HCT116 (cell line): ENCODE results near the gene NANOG. TPM values are rescaled to one million over a fixed set of nuclear protein-coding genes. Genes with fewer than 3 reads are reported as not detected.
"Not testable (repeated sequence)": the region's sequence is repeated elsewhere in the genome, so short reads cannot be mapped to it uniquely, and the experiment has no call there.

Source experiments
- ATAC-seq: fragments of 200-7000 bp; cut with Tn5 transposase; 2 replicates; pipeline ENCODE4 v1.9.1; 2020; ENCODE audit warnings: mild to moderate bottlenecking, moderate library complexity
- BruUV-seq: library from RNA; stranded (reverse); fragments of 400-500 nt; replicated peaks from 2 replicates; lab custom pipeline; 2021; lab: Mats Ljungman, UMichigan
- CTCF ChIA-PET: fragments of 300-600 bp; sonication (Branson Sonifier 250); formaldehyde crosslinking; loops from one replicate; lab custom pipeline; 2021; ENCODE audit warnings: antibody characterized with exemption; lab: Charles Lee
- POLR2A ChIA-PET: fragments of 300-600, 350-600 bp; sonication (Branson Sonifier 250); formaldehyde crosslinking; loops from one replicate; lab custom pipeline; 2021; ENCODE audit warnings: antibody characterized with exemption; lab: Charles Lee
- RAD21 ChIA-PET, 2 experiments: fragments of 300-600 bp; sonication (Branson Sonifier 250); formaldehyde crosslinking; loops; one replicate each; lab custom pipeline; 2023; ENCODE audit warnings: low total read pairs in 2 of 2; ENCODE audit not compliant: uncharacterized antibody in 2 of 2, unreplicated experiment in 2 of 2, low non-redundant PET in 1 of 2; lab: Charles Lee
- DNase-seq: peaks from one replicate; pipeline ENCODE4 v3.0.0-alpha.2; 2010; ENCODE audit warnings: low read depth, low spot score
- H2AFZ ChIP-seq: fragments of 200-600 bp; shearing (Covaris generic), sonication (generic); 2 replicates; pipeline ENCODE4 v1.6.1; 2017; ENCODE audit warnings: low read depth, mixed run types, mixed read lengths, antibody characterized with exemption, low read length; ENCODE audit not compliant: poor library complexity, severe bottlenecking
- H3K27ac ChIP-seq: 2 replicates; pipeline ENCODE4 v1.5.1; 2012; ENCODE audit warnings: low read depth, low read length
- H3K27me3 ChIP-seq: fragments of 200-600 bp; sonication (generic); 2 replicates; pipeline ENCODE4 v1.6.1; 2016; ENCODE audit warnings: mixed run types, low read length, mixed read lengths; ENCODE audit not compliant: insufficient read depth
- H3K36me3 ChIP-seq, 2 experiments: fragments of 200-500 bp in 1 of 2; fragments of 200-600 bp in 1 of 2; sonication (Bioruptor generic) in 1 of 2; sonication (generic) in 1 of 2; 2 replicates each; pipeline versions ENCODE4 v1.5.1 to v1.6.1; 2014 to 2016; ENCODE audit warnings: low read length in 2 of 2, inconsistent platforms in 1 of 2, mixed read lengths in 1 of 2, mixed run types in 1 of 2; ENCODE audit not compliant: insufficient read depth in 2 of 2, control insufficient read depth in 1 of 2
- H3K4me1 ChIP-seq, 2 experiments: fragments of 200-600 bp in 1 of 2; sonication (generic) in 1 of 2; 2 replicates each; pipeline versions ENCODE4 v1.5.1 to v1.6.1; 2012 to 2017; ENCODE audit warnings: low read length in 2 of 2, inconsistent platforms in 1 of 2, mild to moderate bottlenecking in 1 of 2, mixed read lengths in 1 of 2, mixed run types in 1 of 2, moderate library complexity in 1 of 2; ENCODE audit not compliant: insufficient read depth in 2 of 2, control insufficient read depth in 1 of 2
- H3K4me2 ChIP-seq: fragments of 200-600 bp; sonication (generic); 2 replicates; pipeline ENCODE4 v1.6.1; 2017; ENCODE audit warnings: mixed run types, low read length, mixed read lengths
- H3K4me3 ChIP-seq, 2 experiments: fragments of 200-600 bp in 1 of 2; sonication (generic) in 1 of 2; replicated peaks in 1 of 2; 2 replicates each; pipeline ENCODE4 v1.5.1; 2011 to 2016; ENCODE audit warnings: low read length in 2 of 2, control low read depth in 1 of 2, low read depth in 1 of 2, mild to moderate bottlenecking in 1 of 2, mixed read lengths in 1 of 2, mixed run types in 1 of 2
- H3K79me2 ChIP-seq: fragments of 200-600 bp; sonication (generic); 2 replicates; pipeline ENCODE4 v1.6.1; 2017; ENCODE audit warnings: mild to moderate bottlenecking, mixed run types, low read length, moderate library complexity, mixed read lengths; ENCODE audit not compliant: insufficient read depth
- H3K9ac ChIP-seq: fragments of 200-600 bp; sonication (generic); 2 replicates; pipeline ENCODE4 v1.6.1; 2016; ENCODE audit warnings: low read length, mixed read lengths
- H3K9me2 ChIP-seq: fragments of 200-600 bp; sonication (generic), shearing (Covaris generic); 2 replicates; pipeline ENCODE4 v1.6.1; 2017; ENCODE audit warnings: mixed run types, mild to moderate bottlenecking, moderate library complexity; ENCODE audit not compliant: insufficient read depth
- H3K9me3 ChIP-seq, 2 experiments: fragments of 200-500 bp in 1 of 2; fragments of 200-600 bp in 1 of 2; sonication (Bioruptor generic) in 1 of 2; sonication (generic) in 1 of 2; 2 replicates each; pipeline ENCODE4 v1.6.1; 2014 to 2017; ENCODE audit warnings: low read length in 2 of 2, mixed read lengths in 2 of 2, inconsistent platforms in 1 of 2, low read depth in 1 of 2, mild to moderate bottlenecking in 1 of 2, mixed run types in 1 of 2, moderate library complexity in 1 of 2; ENCODE audit not compliant: control insufficient read depth in 1 of 2, insufficient read depth in 1 of 2
- H4K20me1 ChIP-seq: fragments of 200-600 bp; sonication (generic), shearing (Covaris generic); 2 replicates; pipeline ENCODE4 v1.6.1; 2017; ENCODE audit warnings: mixed run types, mild to moderate bottlenecking, moderate library complexity; ENCODE audit not compliant: insufficient read depth
- POLR2A ChIP-seq: IDR thresholded peaks from 2 replicates; pipeline ENCODE4 v1.7.0; 2011; ENCODE audit warnings: borderline replicate concordance; ENCODE audit not compliant: insufficient read depth, insufficient read length; ENCODE audit errors: extremely low read depth
- RAD21 ChIP-seq: IDR thresholded peaks from 2 replicates; pipeline ENCODE4 v1.6.1; 2012; ENCODE audit warnings: low read depth, mild to moderate bottlenecking
- YY1 ChIP-seq: IDR thresholded peaks from 2 replicates; pipeline ENCODE4 v1.6.1; 2011; ENCODE audit warnings: low read length, low read depth, moderate library complexity, mild to moderate bottlenecking; ENCODE audit not compliant: insufficient replicate concordance; ENCODE audit errors: extremely low read depth
- intact Hi-C: fragments of 100-400 bp; cut with micrococcal nuclease; formaldehyde crosslinking; loops from 2 replicates; pipeline ENCODE4 v1.10.0; 2022
- total RNA-seq: library from RNA; stranded (reverse); gene quantifications from one replicate; pipeline ENCODE4 v1.2.1, GENCODE V29; 2021; ENCODE audit not compliant: unreplicated experiment
- TF ChIP-seq, protein P1 (sequence below), 3 experiments: fragments of 200-600 bp in 1 of 3; sonication (generic) in 1 of 3; IDR thresholded peaks in 2 of 3; conservative IDR thresholded peaks in 1 of 3; 2 replicates each; pipeline ENCODE4 v1.5.1; 2012 to 2017; ENCODE audit warnings: low read depth in 2 of 3, low read length in 2 of 3, antibody characterized with exemption in 1 of 3, borderline replicate concordance in 1 of 3, control low read depth in 1 of 3, mild to moderate bottlenecking in 1 of 3, mixed read lengths in 1 of 3, mixed run types in 1 of 3, moderate library complexity in 1 of 3; ENCODE audit not compliant: insufficient read depth in 1 of 3

The NANOG gene
- total RNA-seq, 1 experiment from 2014 or later = 0.22 TPM

DNA sequence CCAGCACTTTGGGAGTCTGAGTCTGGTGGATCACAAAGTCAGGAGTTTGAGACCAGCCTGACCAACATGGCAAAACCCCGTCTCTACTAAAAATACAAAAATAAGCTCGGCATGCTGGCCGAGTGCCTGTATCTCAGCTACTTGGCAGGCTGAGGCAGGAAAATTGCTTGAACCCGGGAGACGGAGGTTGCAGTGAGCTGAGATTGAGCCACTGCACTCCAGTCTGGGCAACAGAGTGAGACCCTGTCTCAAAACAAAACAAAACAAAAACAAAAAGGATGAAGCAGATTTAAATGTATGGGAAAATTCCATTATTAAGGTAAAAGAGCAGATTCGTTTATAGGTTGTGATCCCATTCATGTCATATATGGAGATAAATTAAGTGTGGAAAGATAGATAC lies 17.1 kb downstream of the NANOG start:
- not testable (repeated sequence) for H3K4me3 ChIP-seq, H3K9me3 ChIP-seq, H3K9me2 ChIP-seq, H3K79me2 ChIP-seq, H3K27me3 ChIP-seq, ATAC-seq, DNase-seq, H3K36me3 ChIP-seq, H3K4me2 ChIP-seq, H3K27ac ChIP-seq, H4K20me1 ChIP-seq, H3K9ac ChIP-seq, BruUV-seq
- ChIA-PET POLR2A (interaction anchor here (1.6 kb wide), 1 partner anchor 164 kb away, joined by 4 read pairs; no protein-coding TSS in a partner anchor), RAD21 (interaction anchor here (0.5 to 1.0 kb wide), 4 partner anchors 79 to 244 kb away, joined by 3 to 4 read pairs (median 4); no protein-coding TSS in a partner anchor), CTCF (interaction anchor here (0.7 to 4.5 kb wide), 9 partner anchors 8 to 164 kb away, joined by 3 to 22 read pairs (median 4); no protein-coding TSS in a partner anchor)
- intact Hi-C loops = loop anchor here (5.0 kb wide), 2 partner anchors 89 to 589 kb away; no protein-coding TSS in a partner anchor
- Histone ChIP-seq H3K4me1 (peaks cover 9 to 11% of the 10 kb centered on the region in 2 experiments; a peak in 3 of 4 replicates), H2AFZ (peak overlapping the region; percentile 12)

DNA sequence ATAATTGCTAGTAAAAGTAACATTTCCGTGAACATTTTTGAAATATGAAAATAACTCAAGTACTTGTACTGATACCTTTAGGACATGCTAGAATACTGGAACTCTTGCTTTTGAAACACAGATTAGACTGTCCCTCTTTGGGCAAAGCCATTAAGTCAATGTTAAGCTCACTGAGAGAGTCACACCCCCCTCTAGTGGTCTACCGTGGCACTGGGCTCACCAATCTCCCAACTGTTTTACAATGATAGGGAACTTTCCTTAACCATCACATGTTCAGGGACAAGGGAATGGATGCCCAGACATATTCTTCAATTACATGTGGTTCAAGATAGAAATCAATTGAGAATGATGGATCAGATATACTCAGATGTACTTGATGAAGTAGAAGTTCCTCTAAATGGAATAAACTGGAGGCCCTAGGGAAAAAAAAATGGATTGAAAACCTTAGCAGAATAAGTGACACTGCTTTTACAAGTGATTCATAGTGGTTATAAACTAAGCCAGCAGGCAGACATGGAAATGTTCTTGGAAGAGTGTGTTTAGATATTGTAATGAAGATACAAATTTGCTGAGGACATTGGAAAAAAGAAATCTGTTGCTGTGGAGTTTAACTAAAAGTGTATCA lies 17.8 kb downstream of the NANOG start:
- POLR2A ChIA-PET = interaction anchor here (1.6 kb wide), 1 partner anchor 164 kb away, joined by 4 read pairs; no protein-coding TSS in a partner anchor
- no peaks in the 10 kb centered on the region for H3K9me3 ChIP-seq
- H4K20me1 ChIP-seq = no peaks in the 10 kb centered on the region
- peak; percentile 61 for DNase-seq
- no peak overlapping the region for H3K9ac ChIP-seq
- no peak overlapping the region for H3K4me2 ChIP-seq
- no peak overlapping the region for H3K4me3 ChIP-seq
- H3K27ac ChIP-seq = no peak overlapping the region
- BruUV-seq = no TSS peak
- CTCF ChIA-PET = interaction anchor here (0.7 to 4.5 kb wide), 9 partner anchors 9 to 164 kb away, joined by 3 to 22 read pairs (median 3); no protein-coding TSS in a partner anchor
- H3K9me2 ChIP-seq = no peaks in the 10 kb centered on the region
- H3K79me2 ChIP-seq = no peaks in the 10 kb centered on the region
- ATAC-seq = peak; percentile 95
- RAD21 ChIA-PET = interaction anchor here (0.5 to 1.0 kb wide), 6 partner anchors 79 to 244 kb away, joined by 3 to 4 read pairs (median 3); no protein-coding TSS in a partner anchor
- intact Hi-C loops = loop anchor here (1.0 to 5.0 kb wide), 3 partner anchors 90 to 590 kb away; no protein-coding TSS in a partner anchor
- peak overlapping the region; percentile 12 for H2AFZ ChIP-seq
- no peaks in the 10 kb centered on the region for H3K36me3 ChIP-seq
- peak; percentile 84 for TF ChIP-seq RAD21
- TF ChIP-seq YY1 = peak; percentile 21
- TF ChIP-seq, protein P1, sequence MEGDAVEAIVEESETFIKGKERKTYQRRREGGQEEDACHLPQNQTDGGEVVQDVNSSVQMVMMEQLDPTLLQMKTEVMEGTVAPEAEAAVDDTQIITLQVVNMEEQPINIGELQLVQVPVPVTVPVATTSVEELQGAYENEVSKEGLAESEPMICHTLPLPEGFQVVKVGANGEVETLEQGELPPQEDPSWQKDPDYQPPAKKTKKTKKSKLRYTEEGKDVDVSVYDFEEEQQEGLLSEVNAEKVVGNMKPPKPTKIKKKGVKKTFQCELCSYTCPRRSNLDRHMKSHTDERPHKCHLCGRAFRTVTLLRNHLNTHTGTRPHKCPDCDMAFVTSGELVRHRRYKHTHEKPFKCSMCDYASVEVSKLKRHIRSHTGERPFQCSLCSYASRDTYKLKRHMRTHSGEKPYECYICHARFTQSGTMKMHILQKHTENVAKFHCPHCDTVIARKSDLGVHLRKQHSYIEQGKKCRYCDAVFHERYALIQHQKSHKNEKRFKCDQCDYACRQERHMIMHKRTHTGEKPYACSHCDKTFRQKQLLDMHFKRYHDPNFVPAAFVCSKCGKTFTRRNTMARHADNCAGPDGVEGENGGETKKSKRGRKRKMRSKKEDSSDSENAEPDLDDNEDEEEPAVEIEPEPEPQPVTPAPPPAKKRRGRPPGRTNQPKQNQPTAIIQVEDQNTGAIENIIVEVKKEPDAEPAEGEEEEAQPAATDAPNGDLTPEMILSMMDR (IDR thresholded peaks at IDR 0.05 in 2 of 3, conservative IDR thresholded peaks at IDR 0.05 in 1 of 3; ENCODE audit: borderline replicate concordance in 1 of 3, insufficient read depth in 1 of 3, low read depth in 2 of 3, low read length in 2 of 3) = peak; percentile 86 to 95 (median 93)
- no peak for TF ChIP-seq POLR2A
- H3K27me3 ChIP-seq = no peaks in the 10 kb centered on the region
- H3K4me1 ChIP-seq = peaks cover 9 to 11% of the 10 kb centered on the region in 2 experiments; a peak in 3 of 4 replicates

DNA sequence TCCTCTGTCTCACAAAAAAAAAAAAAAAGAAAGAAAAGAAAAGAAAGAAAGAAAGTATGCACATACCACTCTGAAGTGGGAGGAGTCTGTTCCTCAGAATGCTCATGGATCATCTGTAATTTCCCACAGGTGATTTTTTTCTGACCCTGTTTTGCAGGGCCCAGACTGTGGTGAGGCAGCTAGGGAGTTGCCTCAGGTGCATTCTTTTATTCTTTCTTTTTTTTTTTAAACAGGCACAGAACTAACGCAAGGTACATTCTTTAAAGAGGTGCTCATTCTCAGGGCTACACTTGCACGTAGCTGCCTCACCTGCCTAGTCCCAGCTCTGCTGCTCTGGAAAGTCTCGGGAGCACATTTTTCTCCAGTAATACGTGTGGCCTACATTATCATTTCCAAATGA lies 36.6 kb downstream of the NANOG start:
- intact Hi-C loops, H3K36me3 ChIP-seq, POLR2A ChIA-PET, ATAC-seq, CTCF ChIA-PET, H3K9me3 ChIP-seq, BruUV-seq, H3K4me1 ChIP-seq, H3K27ac ChIP-seq, H3K4me2 ChIP-seq, H2AFZ ChIP-seq, H3K9ac ChIP-seq, H3K79me2 ChIP-seq, H3K9me2 ChIP-seq, DNase-seq, H4K20me1 ChIP-seq, H3K4me3 ChIP-seq, RAD21 ChIA-PET, H3K27me3 ChIP-seq: not testable (repeated sequence)
